GM18519 (cell line): ENCODE results near the gene TEC.
"Not testable (repeated sequence)": the region's sequence is repeated elsewhere in the genome, so short reads cannot be mapped to it uniquely, and the experiment has no call there.

Experiments used
- ATAC-seq: cut with Tn5 transposase; IDR thresholded peaks from one replicate; pipeline ENCODE4 v1.9.1; 2021; ENCODE audit warnings: mild to moderate bottlenecking, moderate library complexity; ENCODE audit not compliant: unreplicated experiment, low FRiP score

TEC gene

GRCh38 chr4:48173056-48173991 lies 96.3 kb downstream of the TEC start:
- no peak for ATAC-seq

- no peak for ATAC-seq
These were observed 97.0 kb downstream of the TEC start for GRCh38 chr4:48172651-48173050.

GRCh38 chr4:48169636-48170035 lies 100.0 kb downstream of the TEC start:
- no peak for ATAC-seq

GRCh38 chr4:48167538-48168263 lies 101.9 kb downstream of the TEC start:
- no peak for ATAC-seq

GRCh38 chr4:48164561-48164960 lies 105.1 kb downstream of the TEC start:
- ATAC-seq = not testable (repeated sequence)

- no peak for ATAC-seq
These were observed 105.9 kb downstream of the TEC start for GRCh38 chr4:48163746-48164145.

- no peak for ATAC-seq
These were observed 107.5 kb downstream of the TEC start for GRCh38 chr4:48162162-48162561.

- ATAC-seq = no peak
These were observed 112.4 kb downstream of the TEC start for GRCh38 chr4:48157271-48157670.

- no peak for ATAC-seq
These were observed 113.2 kb downstream of the TEC start for GRCh38 chr4:48156423-48156822.

GRCh38 chr4:48153791-48154550 lies 115.7 kb downstream of the TEC start:
- ATAC-seq = no peak

- ATAC-seq = no peak
These were observed 117.4 kb downstream of the TEC start for GRCh38 chr4:48152259-48152658.

GRCh38 chr4:48149827-48150370 lies 119.7 kb downstream of the TEC start:
- no peak for ATAC-seq

GRCh38 chr4:48147621-48148020 lies 122.0 kb downstream of the TEC start:
- ATAC-seq = no peak

- no peak for ATAC-seq
These were observed 128.6 kb downstream of the TEC start for GRCh38 chr4:48141048-48141447.

- no peak for ATAC-seq
These were observed 129.9 kb downstream of the TEC start for GRCh38 chr4:48139691-48140090.

- ATAC-seq = peak; percentile 75
These were observed 130.7 kb downstream of the TEC start for GRCh38 chr4:48138936-48139335.

- no peak for ATAC-seq
These were observed 131.1 kb downstream of the TEC start for GRCh38 chr4:48138511-48138910.

- no peak for ATAC-seq
These were observed 131.8 kb downstream of the TEC start for GRCh38 chr4:48137846-48138245.

GRCh38 chr4:48134081-48134480 lies 135.6 kb downstream of the TEC start, which contains the start of gene TXK:
Gene TXK (minus strand): TSS chr4:48134250. CDS start chr4:48134170, 80 bp downstream.
- ATAC-seq = no peak

- ATAC-seq = no peak
These were observed 136.0 kb downstream of the TEC start for GRCh38 chr4:48133669-48134068.

GRCh38 chr4:48131736-48132135 lies 137.9 kb downstream of the TEC start:
- ATAC-seq = no peak
